ENCODE measurements around the gene CELF4.

CELF4 gene

DNA sequence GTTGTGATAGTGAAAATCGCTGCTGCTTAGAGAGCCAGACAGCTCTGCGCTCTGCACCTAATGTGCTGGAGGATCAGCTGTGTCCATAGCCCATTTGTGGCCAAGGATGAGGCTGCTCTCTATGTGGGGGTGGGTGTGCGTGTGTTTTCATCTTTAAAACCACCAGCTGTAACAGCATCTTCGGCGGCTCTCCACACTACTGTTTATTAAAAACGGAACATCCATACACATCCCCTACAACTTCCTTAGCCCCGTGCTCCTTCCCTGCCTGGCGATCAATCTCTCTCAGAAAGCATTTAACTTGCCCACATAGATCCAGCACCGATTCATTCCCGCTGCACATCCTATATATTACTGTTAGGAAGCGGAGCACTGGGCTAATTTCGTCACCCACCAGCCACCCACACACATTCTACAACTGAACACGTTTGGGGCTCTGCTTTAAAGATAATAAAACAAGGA is 1.6 kb downstream of the CELF4 start:
- TF ChIP-seq CTCF (IDR thresholded peaks at IDR 0.05; ENCODE audit: extremely low read depth, insufficient read depth, missing control alignments): no peak
- in situ Hi-C loops (cut with MboI; ENCODE audit: low pct_unique_long_range_greater_than_20kb, low sequenced_read_pairs, unreplicated experiment): no loop called here
- no peak for DNase-seq (ENCODE audit: low spot score)

- in situ Hi-C loops (cut with MboI; ENCODE audit: low pct_unique_long_range_greater_than_20kb, low sequenced_read_pairs, unreplicated experiment): no loop called here
- no peak for DNase-seq (ENCODE audit: low spot score)
- no peak for TF ChIP-seq CTCF (IDR thresholded peaks at IDR 0.05; ENCODE audit: extremely low read depth, insufficient read depth, missing control alignments)
Measured at GRCh38 chr18:37561986-37562385, 3.6 kb downstream of the CELF4 start.

DNA sequence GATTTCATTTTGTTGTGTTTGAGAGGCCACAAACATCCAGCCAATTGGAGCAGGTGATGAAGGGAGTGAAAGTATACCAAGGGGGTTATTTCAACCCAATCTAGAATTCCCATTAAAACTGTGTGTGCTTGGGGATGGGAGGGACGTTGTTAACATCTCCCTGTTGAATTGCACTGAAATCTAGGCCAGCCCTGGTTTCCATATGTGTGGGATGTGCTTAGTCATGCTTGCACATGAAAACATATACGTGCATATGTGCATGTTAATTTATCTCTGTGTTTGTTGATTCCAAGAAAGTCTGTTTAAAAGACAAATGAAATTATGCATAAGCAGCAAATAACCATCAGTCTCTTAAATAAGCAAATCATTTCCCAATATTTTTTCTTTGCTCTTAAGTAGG is 5.6 kb downstream of the CELF4 start:
- TF ChIP-seq CTCF (IDR thresholded peaks at IDR 0.05; ENCODE audit: extremely low read depth, insufficient read depth, missing control alignments): no peak
- DNase-seq (ENCODE audit: low spot score): no peak
- in situ Hi-C loops (cut with MboI; ENCODE audit: low pct_unique_long_range_greater_than_20kb, low sequenced_read_pairs, unreplicated experiment): no loop called here

GRCh38 chr18:37559194-37559593 is 6.4 kb downstream of the CELF4 start:
- in situ Hi-C loops (cut with MboI; ENCODE audit: low pct_unique_long_range_greater_than_20kb, low sequenced_read_pairs, unreplicated experiment): no loop called here

DNA sequence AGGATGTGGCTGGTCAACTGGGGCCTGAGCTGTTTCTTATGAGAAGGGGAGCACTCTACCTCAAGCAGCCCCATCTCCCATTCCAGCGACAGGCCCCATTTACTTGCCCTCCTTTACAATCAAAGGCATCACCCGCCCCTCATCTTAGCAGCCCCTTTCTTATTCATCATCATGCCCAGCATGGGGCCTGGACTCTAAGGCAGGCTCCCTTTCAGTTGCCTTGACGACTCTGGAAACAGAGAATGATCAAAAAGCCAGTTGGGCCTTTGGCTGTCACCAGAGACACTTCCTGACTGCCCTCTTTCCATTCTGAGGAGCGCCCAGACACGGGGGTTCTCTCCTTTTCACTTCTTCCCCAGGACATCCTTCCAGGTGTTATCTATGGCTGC is 11.2 kb downstream of the CELF4 start:
- in situ Hi-C loops (cut with MboI; ENCODE audit: low pct_unique_long_range_greater_than_20kb, low sequenced_read_pairs, unreplicated experiment): no loop called here
- no peak for DNase-seq (ENCODE audit: low spot score)
- no peak for TF ChIP-seq CTCF (IDR thresholded peaks at IDR 0.05; ENCODE audit: extremely low read depth, insufficient read depth, missing control alignments)

More at GRCh38 chr18:37559194-37559593, 6.4 kb downstream of the CELF4 start:
- no peak for DNase-seq (ENCODE audit: low spot score)
- no peak for TF ChIP-seq CTCF (IDR thresholded peaks at IDR 0.05; ENCODE audit: extremely low read depth, insufficient read depth, missing control alignments)

DNA sequence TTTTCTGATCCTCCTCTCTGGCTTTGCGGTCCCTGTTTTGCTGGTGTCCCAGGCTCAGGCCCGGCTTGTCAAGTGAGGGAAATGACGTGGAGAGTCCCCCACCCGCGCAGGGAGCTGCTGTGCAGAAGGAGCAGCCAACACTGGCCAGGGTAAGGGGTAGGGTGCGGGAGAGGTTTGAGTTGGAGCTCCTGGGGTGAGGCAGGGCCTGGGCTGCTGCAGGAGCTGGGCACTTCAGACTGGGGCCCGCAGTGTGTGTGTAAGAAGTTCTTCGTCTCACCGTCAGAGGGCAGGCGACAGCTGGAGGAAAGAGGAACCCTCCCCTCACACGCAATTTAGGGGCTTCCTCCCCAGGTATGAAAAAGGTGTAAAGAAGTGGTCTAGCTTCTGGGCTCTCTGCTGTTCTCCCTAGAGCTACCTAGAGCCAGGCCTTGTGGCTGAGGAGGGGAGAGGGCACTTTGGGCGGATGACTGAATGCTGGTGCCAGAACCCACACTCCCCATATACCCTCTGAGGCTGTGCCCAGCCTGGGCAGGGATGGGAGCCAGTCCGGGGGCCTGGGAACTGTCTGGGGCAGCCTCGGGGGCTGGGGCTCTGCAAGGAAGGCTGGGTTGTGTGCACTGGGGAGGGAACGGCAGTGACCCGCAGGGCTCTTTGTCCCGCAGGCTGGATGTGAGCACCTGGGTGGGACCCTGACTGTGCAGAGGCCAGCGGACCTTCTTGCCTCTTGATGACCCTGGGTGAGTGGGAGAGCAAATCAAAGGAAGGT is 11.8 kb downstream of the CELF4 start:
- peak; percentile 32 for DNase-seq (ENCODE audit: low spot score)

More for the DNA sequence above, 11.8 kb downstream of the CELF4 start:
- TF ChIP-seq CTCF (IDR thresholded peaks at IDR 0.05; ENCODE audit: extremely low read depth, insufficient read depth, missing control alignments): peak; percentile 3
- in situ Hi-C loops (cut with MboI; ENCODE audit: low pct_unique_long_range_greater_than_20kb, low sequenced_read_pairs, unreplicated experiment): no loop called here
